GM23248 (cell line): Measurements from ENCODE around the gene FANCG. TPM values are rescaled to one million over a fixed set of nuclear protein-coding genes. Genes with fewer than 3 reads are reported as not detected.

ENCODE experiments used
- DNase-seq: peaks from one replicate; pipeline ENCODE4 v3.0.0-alpha.2; 2015
- H2AFZ ChIP-seq: fragments of 200-600 bp; sonication (generic); 2 replicates; pipeline ENCODE4 v1.6.1; 2016; ENCODE audit warnings: antibody characterized with exemption
- H3F3A ChIP-seq: fragments of 200-600 bp; sonication (generic); 2 replicates; pipeline ENCODE4 v1.6.1; 2016; ENCODE audit warnings: mild to moderate bottlenecking, antibody characterized with exemption, mixed run types; ENCODE audit not compliant: insufficient read depth
- H3K27ac ChIP-seq: fragments of 200-600 bp; sonication (generic); 2 replicates; pipeline ENCODE4 v1.5.1; 2016; ENCODE audit warnings: mild to moderate bottlenecking
- H3K27me3 ChIP-seq: fragments of 200-600 bp; sonication (generic); replicated peaks from 2 replicates; pipeline ENCODE4 v1.6.1; 2016; ENCODE audit warnings: mild to moderate bottlenecking; ENCODE audit not compliant: insufficient read depth
- H3K36me3 ChIP-seq: fragments of 200-600 bp; sonication (generic); 2 replicates; pipeline ENCODE4 v1.6.1; 2016; ENCODE audit warnings: low read depth, mild to moderate bottlenecking
- H3K4me1 ChIP-seq: fragments of 200-600 bp; sonication (generic); 2 replicates; pipeline ENCODE4 v1.6.1; 2016; ENCODE audit warnings: mild to moderate bottlenecking; ENCODE audit not compliant: insufficient read depth
- H3K4me2 ChIP-seq: fragments of 200-600 bp; sonication (generic); one replicate; pipeline ENCODE4 v1.6.1; 2016; ENCODE audit warnings: mild to moderate bottlenecking; ENCODE audit not compliant: unreplicated experiment
- H3K4me3 ChIP-seq: fragments of 200-600 bp; sonication (generic); 2 replicates; pipeline ENCODE4 v1.5.1; 2016; ENCODE audit warnings: mild to moderate bottlenecking
- H3K79me2 ChIP-seq: fragments of 200-600 bp; sonication (generic); 2 replicates; pipeline ENCODE4 v1.6.1; 2016; ENCODE audit warnings: mild to moderate bottlenecking; ENCODE audit not compliant: insufficient read depth
- H3K9ac ChIP-seq: fragments of 200-600 bp; sonication (generic); 2 replicates; pipeline ENCODE4 v1.6.1; 2016; ENCODE audit warnings: mild to moderate bottlenecking
- H3K9me2 ChIP-seq: fragments of 200-600 bp; sonication (generic); 2 replicates; pipeline ENCODE4 v1.6.1; 2016; ENCODE audit warnings: mixed run types, mild to moderate bottlenecking, moderate library complexity; ENCODE audit not compliant: insufficient read depth
- H3K9me3 ChIP-seq: fragments of 200-600 bp; sonication (generic); one replicate; pipeline ENCODE4 v1.6.1; 2017; ENCODE audit warnings: low read depth
- H4K20me1 ChIP-seq: fragments of 200-600 bp; sonication (generic); 2 replicates; pipeline ENCODE4 v1.6.0; 2016; ENCODE audit not compliant: insufficient read depth
- EZH2 ChIP-seq: fragments of 200-600 bp; sonication (generic); IDR thresholded peaks from 2 replicates; pipeline ENCODE4 v1.6.1; 2018; ENCODE audit warnings: antibody characterized with exemption, mild to moderate bottlenecking; ENCODE audit not compliant: insufficient read depth, poor library complexity, severe bottlenecking
- EZH2phosphoT487 ChIP-seq: fragments of 200-600 bp; sonication (generic); IDR thresholded peaks from 2 replicates; pipeline ENCODE4 v1.6.1; 2018; ENCODE audit warnings: antibody characterized with exemption, moderate library complexity, mild to moderate bottlenecking, low read depth; ENCODE audit not compliant: insufficient read depth
- WGBS, 2 experiments: methylation state at CpG; one replicate each; pipeline ENCODE4 v1.1.6; 2015 to 2017; ENCODE audit warnings: low lambda C conversion rate in 2 of 2, low coverage in 1 of 2; ENCODE audit errors: missing lambda C conversion rate in 2 of 2; 5-methylcytosine and 5-hydroxymethylcytosine counted together
- in situ Hi-C: fragments of 300-500 bp; cut with MboI; formaldehyde crosslinking; loops from 2 replicates; pipeline ENCODE4 v1.15.0; 2020
- polyA plus RNA-seq: library from polyadenylated mRNA; unstranded; fragments of >200 nt; fragmentation: Nextera tagmentation; extraction: Ambion mirVana; gene quantifications from 2 replicates; pipeline ENCODE4 v1.2.1, GENCODE V29; 2016
- total RNA-seq: library from RNA; depleted of rRNA; stranded (reverse); fragments of >200 nt; shearing (Covaris generic); gene quantifications from 2 replicates; pipeline ENCODE4 v1.2.3, GENCODE V29; 2014

FANCG gene
- total and polyA plus RNA-seq, 2 experiments from 2014 or later, result 15.3 to 20.0 TPM

- Histone ChIP-seq H3K9me3 (no peaks in the 10 kb centered on the region), H3K4me2 (no peak overlapping the region), H3K4me3 (no peak overlapping the region), H3K27me3 (no peaks in the 10 kb centered on the region), H3K4me1 (peaks cover 23% of the 10 kb centered on the region), H3K36me3 (no peaks in the 10 kb centered on the region), H3K27ac (no peak overlapping the region), H2AFZ (no peak overlapping the region), H4K20me1 (peaks cover under 1% of the 10 kb centered on the region; the same call in 1 of the 2 replicates), H3K9me2 (no peaks in the 10 kb centered on the region), H3K79me2 (peaks cover 44% of the 10 kb centered on the region), H3F3A (peaks cover 24% of the 10 kb centered on the region), H3K9ac (no peak overlapping the region)
- DNase-seq, result no peak
- in situ Hi-C loops, result no loop called here
- 95 to 100% methylated on average over 4 of the region's 4 CpGs for WGBS, 2 experiments
- no peak for TF ChIP-seq EZH2
- TF ChIP-seq EZH2phosphoT487, result no peak
Measured at GRCh38 chr9:35075358-35075757, 4.4 kb downstream of the FANCG start.

- Histone ChIP-seq H3K27me3 (no peaks in the 10 kb centered on the region), H3K9me2 (no peaks in the 10 kb centered on the region), H3K9ac (no peak overlapping the region), H4K20me1 (peaks cover 7% of the 10 kb centered on the region; the same call in 1 of the 2 replicates), H3K4me1 (peaks cover 28% of the 10 kb centered on the region), H3K27ac (no peak overlapping the region), H3F3A (peaks cover 20% of the 10 kb centered on the region), H3K79me2 (peaks cover 50% of the 10 kb centered on the region), H3K4me3 (no peak overlapping the region), H2AFZ (no peak overlapping the region), H3K9me3 (no peaks in the 10 kb centered on the region), H3K36me3 (no peaks in the 10 kb centered on the region), H3K4me2 (no peak overlapping the region)
- in situ Hi-C loops, result no loop called here
- no peak for DNase-seq
- TF ChIP-seq EZH2phosphoT487 (no peak), EZH2 (no peak)
- 93 to 98% methylated on average over 8 of the region's 8 CpGs for WGBS, 2 experiments
Measured at GRCh38 chr9:35074791-35075190, 5.0 kb downstream of the FANCG start.

- Histone ChIP-seq H3K79me2 (peaks cover 54% of the 10 kb centered on the region), H2AFZ (no peak overlapping the region), H3K9me2 (no peaks in the 10 kb centered on the region), H3K4me1 (peaks cover 33% of the 10 kb centered on the region), H3K9ac (no peak overlapping the region), H3K4me3 (no peak overlapping the region), H3K27ac (no peak overlapping the region), H3K27me3 (no peaks in the 10 kb centered on the region), H4K20me1 (peaks cover 12% of the 10 kb centered on the region), H3K4me2 (no peak overlapping the region), H3K9me3 (no peaks in the 10 kb centered on the region), H3K36me3 (no peaks in the 10 kb centered on the region), H3F3A (peaks cover 20% of the 10 kb centered on the region)
- no peak for DNase-seq
- in situ Hi-C loops, result no loop called here
- TF ChIP-seq EZH2 (no peak), EZH2phosphoT487 (no peak)
- 92 to 97% methylated on average over 6 of the region's 6 CpGs for WGBS, 2 experiments
Measured at GRCh38 chr9:35074141-35074540, 5.6 kb downstream of the FANCG start.

- peak overlapping the region; percentile 68 for H3K9ac ChIP-seq
- H3K4me1 ChIP-seq, result peaks cover 35% of the 10 kb centered on the region
- H3K79me2 ChIP-seq, result peaks cover 54% of the 10 kb centered on the region
- peak overlapping the region; percentile 36 for H3K4me3 ChIP-seq
- no peak for DNase-seq
- H4K20me1 ChIP-seq, result peaks cover 21% of the 10 kb centered on the region
- no peaks in the 10 kb centered on the region for H3K9me3 ChIP-seq
- H3F3A ChIP-seq, result peaks cover 20% of the 10 kb centered on the region
- H3K27me3 ChIP-seq, result no peaks in the 10 kb centered on the region
- 100% methylated on average over 2 of the region's 2 CpGs for WGBS, 2 experiments
- H3K36me3 ChIP-seq, result no peaks in the 10 kb centered on the region
- in situ Hi-C loops, result no loop called here
- peak overlapping the region; percentile 56 for H3K4me2 ChIP-seq
- H3K27ac ChIP-seq, result peak overlapping the region; percentile 100
- H3K9me2 ChIP-seq, result no peaks in the 10 kb centered on the region
- H2AFZ ChIP-seq, result peak overlapping the region; percentile 71
- TF ChIP-seq EZH2phosphoT487 (no peak), EZH2 (no peak)
Measured at GRCh38 chr9:35073279-35073612, 6.5 kb downstream of the FANCG start.
